Mesenteric fat pad (tissue), 1 donor: Measurements from ENCODE around the gene CFAP46. TPM values are rescaled to one million over a fixed set of nuclear protein-coding genes. Genes with fewer than 3 reads are reported as not detected.
"Not testable (repeated sequence)": the region's sequence is repeated elsewhere in the genome, so short reads cannot be mapped to it uniquely, and the experiment has no call there.

ENCODE experiments used
- DNase-seq: peaks from one replicate; pipeline ENCODE4 v3.0.0-alpha.2; 2020; ENCODE audit warnings: low spot score
- total RNA-seq: library from RNA; stranded (reverse); fragmentation: NEBNext Ultra II Directional; extraction: Animal tissue kit (Norgen Biotek cat#: 25700); gene quantifications from one replicate; pipeline ENCODE4 v1.2.1, GENCODE V29; 2021
- donor health status: DM: yes; HTN: yes; CAD: no.

CFAP46 gene
- total RNA-seq, 1 donor from 2014 or later = not detected

DNA sequence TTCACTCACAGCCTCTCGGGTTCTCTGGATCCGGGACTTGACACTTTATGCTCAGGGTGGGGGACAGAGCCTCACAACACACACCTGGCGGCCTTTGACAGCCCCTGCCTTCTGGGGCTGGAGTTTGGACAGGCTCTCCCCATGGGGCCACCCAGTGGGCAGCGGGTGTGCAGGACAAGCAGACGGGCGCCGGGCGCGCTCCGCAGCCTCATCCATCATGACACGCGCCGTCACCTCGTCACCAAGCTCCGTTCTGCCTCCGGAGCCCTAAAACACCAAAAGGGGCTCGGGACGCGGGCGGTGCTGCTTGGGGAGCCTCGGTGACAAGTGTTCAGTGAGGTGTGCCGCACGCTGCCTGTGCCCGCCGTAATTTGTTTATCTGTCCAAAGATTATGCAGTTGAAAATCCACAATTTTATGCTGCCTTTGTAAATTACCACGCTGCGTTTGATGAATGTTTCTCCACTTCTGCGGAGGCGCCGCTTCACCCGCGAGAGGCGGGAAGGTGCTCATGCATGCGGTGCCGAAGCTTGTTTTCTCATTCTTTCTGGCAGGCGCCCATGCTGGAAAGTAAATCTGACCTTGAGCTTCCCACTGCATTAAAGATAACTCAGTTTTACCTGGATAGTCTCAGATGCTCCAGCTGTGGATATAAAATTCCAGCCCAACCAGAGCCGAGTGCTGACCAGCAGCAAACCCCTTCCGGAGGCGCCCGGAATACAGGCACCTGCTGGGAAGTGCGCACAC is 162.6 kb downstream of the CFAP46 start:
- no peak for DNase-seq

DNA sequence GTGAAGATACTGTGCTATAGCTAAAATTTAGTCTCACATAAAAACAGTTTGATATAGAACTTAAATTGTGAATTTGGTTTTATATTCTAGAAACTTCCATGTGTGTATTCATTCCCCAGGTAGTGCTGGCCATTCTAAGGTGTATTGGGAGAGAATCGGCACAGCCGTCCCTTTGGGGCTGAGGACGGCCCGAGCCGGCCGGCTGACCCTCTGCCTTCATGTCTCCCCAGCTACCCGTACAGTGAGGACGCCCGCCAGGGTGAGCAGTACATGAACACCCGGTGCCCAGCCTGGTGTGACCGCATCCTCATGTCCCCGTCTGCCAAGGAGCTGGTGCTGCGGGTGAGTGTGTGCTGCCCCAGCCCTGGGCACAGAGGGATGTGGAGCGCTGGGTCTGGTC is 164.9 kb downstream of the CFAP46 start:
- DNase-seq = no peak

DNA sequence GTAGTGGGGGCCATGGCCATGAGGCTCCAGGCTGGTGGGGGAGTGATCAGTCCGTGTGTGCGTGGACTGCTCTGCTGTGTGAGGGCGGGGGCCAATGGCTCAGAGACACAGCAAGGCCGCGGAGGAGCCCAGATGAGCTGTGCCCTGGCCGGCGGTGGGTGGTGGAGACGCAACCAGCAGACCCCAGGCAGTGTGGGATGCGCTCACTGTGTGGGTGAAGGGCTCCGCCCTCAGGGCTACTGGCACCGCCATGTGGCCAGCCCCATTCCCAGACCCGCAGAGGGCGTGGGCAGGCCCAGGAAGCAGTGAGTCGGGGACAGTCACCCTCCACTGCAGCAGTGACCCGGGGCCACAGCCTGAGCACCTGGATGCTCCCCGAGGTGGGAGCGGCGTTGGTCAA is 165.5 kb downstream of the CFAP46 start:
- no peak for DNase-seq

DNA sequence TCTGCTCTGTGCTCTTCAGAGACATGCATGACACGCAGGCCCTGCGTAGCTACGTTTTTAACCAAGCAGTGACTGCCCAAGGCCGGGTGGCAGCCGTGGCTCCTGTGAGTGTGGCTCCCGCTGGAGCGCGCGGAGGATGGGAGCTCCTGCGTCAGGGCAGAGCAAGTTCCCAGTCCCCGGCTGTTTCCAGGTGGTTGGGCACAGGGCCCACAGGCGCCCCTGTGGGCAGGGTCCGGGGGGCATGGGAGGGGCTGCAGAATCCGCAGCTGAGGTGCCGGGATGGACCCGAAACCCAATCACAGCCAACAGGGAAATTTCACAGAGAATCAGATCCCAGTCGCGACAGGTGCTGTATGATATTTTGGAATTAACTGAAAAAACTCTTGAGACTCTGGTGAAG is 166.2 kb downstream of the CFAP46 start:
- DNase-seq = no peak

DNA sequence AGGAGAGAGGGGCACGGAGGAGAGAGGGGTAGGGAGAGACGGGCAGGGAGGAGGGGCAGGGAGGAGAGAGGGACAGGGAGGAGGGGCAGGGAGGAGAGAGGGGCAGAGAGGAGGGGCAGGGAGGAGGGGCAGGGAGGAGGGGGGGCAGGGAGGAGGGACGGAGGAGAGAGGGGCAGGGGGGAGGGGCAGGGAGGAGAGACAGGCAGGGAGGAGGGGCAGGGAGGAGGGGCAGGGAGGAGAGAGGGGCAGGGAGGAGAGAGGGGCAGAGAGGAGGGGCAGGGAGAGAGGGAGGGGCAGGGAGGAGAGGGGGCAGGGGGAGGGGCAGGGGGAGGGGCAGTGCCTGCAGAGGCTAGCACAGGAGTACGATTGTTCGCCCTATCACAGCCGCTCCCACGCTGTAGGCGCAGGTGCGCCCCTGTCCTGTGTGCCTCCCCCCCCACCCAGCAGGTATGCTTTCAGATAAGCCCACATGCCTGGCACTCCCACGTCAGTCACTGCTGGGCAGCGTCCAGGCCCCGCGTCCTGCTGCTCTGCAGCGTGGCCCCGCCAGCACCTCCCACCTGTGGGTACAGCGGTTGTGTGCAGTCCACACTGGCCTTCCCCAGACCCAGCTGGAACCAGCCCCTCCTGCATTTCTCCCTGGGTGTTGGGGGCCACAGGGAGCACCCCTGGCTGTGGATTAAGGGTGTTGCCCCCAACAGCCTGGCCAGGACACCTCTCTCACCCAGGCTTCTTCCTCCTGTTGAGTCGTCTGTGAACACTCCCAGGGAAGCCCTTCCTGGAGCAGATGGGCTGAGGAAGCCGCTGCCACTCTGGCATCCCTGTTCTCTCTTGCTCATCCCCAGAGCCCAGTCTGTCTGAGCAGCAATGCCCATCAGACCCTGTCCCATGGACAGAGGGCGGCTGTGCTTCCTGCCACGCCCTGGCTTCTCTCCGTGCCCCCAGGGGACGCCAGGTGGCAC is 167.2 kb downstream of the CFAP46 start:
- DNase-seq = no peak

DNA sequence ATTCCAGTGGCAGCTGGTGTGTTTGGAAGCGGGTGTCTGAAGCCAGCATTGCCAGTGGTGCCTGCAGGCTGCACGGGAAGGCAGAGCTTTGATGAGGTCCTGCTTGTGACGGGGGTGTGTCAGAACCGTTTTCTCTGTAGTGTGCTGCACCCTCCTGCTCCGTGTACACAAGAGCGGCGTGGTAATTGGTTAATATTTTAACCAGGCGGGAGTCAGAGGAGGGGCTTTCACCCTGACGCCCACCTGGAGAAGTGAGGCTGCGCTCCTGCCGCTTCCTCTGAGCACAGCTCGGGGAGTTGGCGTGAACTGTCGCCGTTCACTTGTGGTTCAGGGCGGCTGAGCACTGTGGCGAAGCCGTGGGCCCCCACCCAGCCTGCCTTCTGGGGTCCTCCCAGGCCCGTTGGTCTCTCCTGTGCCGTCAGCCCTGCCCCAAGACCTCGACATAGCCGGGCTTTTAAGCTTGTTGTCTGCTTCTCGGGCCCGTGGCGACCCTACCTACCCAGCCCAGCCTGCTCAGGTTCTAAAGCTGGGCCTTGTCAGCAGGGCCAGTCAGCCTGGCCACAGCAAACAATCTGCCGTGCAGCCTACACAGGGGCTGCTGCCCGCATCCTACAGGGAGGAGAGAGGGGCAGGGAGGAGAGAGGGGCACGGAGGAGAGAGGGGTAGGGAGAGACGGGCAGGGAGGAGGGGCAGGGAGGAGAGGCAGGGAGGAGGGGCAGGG is 168.0 kb downstream of the CFAP46 start:
- no peak for DNase-seq

DNA sequence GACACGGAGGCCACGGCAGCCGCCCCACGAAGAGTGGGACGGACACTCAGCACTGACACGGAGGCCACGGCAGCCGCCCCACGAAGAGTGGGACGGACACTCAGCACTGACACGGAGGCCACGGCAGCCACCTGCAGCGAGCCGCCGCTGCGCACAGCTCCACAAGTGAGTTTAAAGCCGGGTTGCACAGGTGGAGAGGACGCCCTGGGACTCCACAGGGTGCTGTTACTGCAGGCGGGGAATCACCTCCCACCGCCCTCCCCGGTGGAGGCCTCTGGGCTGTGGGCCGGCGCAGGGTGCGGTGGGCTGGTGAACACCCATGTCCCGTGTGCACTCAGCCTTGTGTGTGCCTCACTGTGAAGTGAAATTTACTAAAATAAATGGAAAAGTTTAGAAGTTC is 169.6 kb downstream of the CFAP46 start:
- DNase-seq = not testable (repeated sequence)

DNA sequence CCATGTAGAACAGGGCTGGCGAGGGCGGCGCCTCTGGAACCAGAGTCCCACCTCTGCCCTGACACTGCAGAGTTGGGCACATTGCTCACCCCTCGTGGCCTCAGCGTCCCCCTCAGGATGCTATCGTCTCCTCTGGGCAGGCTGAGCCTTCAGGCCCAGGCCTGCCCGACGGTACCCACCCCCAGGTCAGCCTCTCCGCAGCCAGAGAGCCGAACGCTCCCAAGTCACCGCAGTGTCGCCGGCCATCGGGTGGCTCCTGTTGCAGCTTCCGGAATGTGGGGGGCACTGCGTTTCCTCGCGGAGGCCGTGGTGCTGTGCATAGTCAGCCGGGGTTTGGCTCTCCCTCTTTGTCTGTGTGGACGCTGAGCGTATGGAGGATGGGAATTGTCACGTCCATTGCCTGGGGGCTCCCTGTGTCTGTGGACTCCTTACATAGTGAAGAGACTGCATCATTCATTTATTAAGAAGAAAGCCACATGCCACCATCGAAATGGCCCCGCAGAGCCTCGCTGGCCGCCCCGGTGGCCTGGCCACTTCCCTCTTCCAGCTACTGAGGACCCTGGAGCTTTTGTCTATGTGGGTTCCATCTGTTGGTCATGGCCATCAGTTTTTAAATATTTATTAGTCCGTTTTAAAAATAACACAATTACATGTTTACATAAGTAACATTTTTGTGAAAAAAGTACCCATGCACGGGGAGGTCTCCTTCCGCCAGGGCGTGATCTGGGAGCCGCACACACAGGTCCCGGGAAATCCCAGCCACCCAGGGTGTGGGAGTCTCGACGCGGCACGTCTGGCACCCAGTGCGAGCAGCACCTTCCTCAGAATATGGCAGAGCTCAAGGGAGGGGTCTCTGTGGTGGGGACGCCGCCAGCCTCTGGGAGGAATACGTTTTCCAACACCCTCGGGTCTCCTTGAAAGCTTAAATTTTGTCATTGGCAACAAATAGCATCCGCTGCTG is 172.0 kb downstream of the CFAP46 start:
- DNase-seq = no peak

DNA sequence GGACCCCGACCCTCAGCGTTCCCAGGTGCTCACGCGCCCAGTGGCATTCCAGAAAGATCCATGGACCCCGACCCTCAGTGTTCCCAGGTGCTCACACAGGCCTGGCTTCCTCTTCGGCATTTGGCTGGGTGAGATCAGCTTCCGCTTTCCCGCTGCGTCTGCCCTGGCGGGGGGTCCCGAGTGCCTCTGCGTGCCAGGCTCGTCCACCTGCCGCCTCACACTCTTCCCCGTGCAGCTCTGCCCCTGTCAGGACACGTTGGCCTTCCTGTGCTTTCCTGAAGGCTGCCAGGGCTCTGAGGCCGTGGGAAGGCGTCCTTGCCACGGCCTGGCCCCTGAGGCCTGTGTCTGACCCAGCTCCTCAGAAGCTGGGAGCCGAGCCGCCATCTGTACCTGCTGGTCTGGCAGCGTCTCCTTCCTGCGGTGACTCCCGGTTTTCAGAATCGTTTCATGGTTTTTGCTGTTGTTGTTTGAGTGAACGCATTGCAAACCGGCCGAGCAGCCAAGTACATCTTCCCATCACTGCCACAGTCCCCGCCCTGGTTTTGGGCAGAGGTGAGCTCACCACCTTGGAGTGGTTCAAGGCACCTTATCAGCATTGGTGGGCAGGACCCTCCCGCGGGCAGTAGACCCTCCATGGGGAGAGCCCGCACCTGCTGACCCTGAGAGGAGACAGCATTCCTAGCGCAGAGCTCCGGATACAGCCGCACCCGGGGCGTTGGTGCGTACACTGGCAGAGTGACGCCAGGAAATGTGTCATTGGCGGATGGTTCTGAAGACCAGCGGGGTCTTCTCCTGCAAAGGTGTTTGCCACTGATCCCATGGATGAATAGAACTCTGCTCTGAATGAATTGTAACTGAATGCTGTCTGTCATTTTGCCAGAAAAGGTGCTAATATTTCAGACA is 173.8 kb downstream of the CFAP46 start:
- no peak for DNase-seq

DNA sequence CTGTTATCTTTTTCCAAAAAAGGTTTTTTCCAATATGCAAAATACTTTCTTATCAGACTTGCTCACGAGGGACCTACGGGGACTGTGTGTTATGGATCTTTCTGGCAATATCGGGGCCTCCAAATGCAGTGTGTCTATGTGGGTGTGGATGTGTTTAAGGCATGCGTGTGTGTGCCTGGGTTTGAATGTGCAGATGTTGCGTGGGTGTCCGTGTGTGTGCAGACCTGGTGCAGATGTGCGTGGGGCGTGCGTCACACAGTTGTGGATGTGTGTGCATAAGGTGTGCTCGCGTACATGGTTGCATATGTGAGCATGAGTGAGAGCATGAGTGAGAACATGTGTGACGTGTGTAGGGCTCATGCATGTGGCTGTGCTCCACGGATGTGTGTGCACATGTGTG is 176.1 kb downstream of the CFAP46 start:
- no peak for DNase-seq

DNA sequence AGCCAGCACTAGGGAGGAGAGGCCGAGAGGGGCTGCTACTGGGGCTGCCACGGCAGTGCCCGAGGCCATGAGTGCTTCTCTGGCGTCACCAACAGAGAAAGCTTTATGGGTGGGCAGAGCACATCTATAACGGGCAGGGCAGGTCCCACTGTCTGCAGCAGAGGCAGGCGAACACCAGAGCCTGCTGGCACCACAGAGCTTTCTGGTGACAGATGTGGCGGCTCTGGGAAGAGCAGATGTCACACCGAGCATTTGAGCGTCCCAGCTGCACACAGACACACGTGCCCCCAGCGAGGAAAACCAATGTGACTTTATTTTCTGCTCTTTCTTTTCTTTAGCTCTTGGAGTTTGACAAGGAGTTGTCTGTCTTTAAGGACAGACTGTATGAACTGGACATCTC is 176.9 kb downstream of the CFAP46 start:
- DNase-seq = no peak

DNA sequence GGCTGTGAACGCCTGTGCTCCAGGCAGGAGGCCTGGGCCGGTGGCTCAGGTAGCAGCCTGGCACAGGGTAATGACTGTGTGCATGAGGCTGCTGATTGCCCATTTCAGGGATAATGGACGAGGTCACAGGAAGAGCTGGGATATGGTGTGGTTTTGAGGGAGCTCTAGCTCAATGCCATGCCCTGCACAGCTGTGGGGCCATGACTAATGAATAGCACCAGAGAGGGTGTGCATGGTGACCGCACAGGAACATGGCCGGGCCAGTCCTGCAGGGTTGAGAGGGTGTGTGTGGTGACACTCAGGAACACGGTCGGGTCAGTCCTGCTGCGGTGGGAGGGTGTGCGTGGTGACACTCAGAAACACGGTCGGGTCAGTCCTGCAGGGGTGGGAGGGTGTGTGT is 178.3 kb downstream of the CFAP46 start:
- no peak for DNase-seq

DNA sequence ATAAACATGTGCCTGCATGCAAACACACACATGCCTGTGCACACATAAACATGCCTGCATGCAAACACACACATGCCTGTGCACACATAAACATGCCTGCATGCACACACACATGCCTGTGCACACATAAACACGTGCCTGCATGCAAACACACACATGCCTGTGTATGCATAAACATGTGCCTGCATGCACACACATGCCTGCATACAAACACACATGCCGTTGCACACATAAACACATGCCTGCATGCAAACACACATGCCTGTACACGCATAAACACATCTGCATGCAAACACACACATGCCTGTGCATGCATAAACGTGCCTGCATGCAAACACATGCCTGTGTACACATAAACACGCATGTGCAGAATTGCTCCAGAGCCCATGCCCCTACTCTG is 178.8 kb downstream of the CFAP46 start:
- DNase-seq = no peak

DNA sequence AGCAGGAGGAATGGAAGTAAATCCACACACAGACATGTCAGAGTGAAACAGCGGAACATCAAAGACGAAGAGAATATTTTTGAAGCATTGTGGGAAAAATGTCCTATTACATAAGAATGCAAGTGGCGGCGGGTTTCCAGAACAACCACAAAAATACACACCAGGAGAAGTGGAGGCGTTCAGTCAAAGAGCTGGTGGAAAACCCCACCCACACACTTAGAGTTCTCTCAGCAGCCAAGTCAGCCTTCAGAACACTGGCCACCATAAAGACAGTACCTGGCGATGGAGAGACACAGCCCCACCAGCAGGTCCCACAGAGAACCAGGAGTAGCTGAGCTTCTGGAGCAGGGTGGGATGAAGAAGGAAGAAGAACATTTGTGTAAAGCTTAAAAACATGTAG is 180.1 kb downstream of the CFAP46 start:
- no peak for DNase-seq

DNA sequence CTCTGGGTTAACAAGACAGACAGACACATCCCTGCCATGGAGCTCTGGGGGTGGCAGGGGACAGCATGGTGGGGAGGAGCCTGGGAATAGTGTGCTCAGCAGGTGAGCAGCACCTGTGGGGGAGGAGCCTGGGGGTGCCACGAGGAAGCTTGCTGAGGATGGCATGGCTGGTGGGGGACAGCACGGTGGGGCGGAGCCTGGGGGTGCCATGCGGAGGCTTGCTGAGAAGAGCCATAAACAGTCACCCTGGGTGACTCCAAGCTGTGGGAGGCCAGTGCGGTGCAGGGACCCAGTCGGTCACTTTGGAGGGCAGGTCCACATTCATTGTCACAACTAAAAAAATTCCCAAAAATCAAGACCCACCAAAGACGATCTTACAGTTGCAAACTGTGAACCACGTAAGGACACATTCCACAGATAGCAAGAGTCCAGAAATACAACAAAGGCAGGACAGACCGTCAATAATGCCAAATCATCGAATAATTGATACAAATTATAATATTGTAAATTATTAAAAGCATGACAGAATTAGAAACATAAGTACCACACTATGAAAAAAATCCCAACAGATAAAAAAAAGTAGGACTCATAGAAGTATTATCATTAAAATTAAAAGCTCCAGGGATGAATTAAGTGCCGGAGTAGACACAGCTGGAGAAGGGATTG is 180.8 kb downstream of the CFAP46 start:
- no peak for DNase-seq

DNA sequence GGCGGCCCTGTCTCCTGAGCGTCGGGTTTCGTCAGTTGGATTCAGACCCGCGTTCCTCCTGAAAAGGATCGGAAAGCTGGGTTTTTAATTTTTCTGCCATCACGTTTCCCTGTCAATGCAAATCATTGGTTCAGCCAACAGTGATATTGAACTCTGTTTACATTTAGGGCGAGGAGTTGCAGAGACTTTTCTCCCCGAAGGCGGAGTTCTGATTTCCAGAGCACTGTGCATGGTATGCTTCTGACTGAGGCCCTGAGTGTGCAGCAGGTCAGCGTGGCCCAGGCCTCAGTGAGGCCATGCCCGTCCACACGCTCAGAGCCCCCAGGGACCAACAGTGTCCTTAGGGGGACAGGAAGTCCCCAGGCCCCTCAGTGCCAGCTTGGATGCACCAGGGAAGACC is 183.5 kb downstream of the CFAP46 start:
- DNase-seq = no peak
